Measurements from ENCODE around the gene ADCY5. TPM values are rescaled to one million over a fixed set of nuclear protein-coding genes. Genes with fewer than 3 reads are reported as not detected.

Gene ADCY5
- total RNA-seq, 2 experiments from 2014 or later: not detected

GRCh38 chr3:123388811-123389627 is 59.9 kb downstream of the ADCY5 start:
- DNase-seq: no peak
- ChIA-PET CTCF (no interaction called here), POLR2A (no interaction called here)
- Mint-ChIP-seq H3K4me1 (no peaks in the 10 kb centered on the region), H3K4me3 (no peak overlapping the region), H3K36me3 (ENCODE audit: low read depth) (no peaks in the 10 kb centered on the region), H3K27me3 (peaks cover 4% of the 10 kb centered on the region), H3K27ac (no peak overlapping the region), H3K9me3 (ENCODE audit: low read depth) (no peaks in the 10 kb centered on the region)
- ATAC-seq: no peak
- intact Hi-C loops (cut with DNase I, micrococcal nuclease): no loop called here

GRCh38 chr3:123388042-123388441 is 60.8 kb downstream of the ADCY5 start:
- H3K27me3 Mint-ChIP-seq: peaks cover 4% of the 10 kb centered on the region

GRCh38 chr3:123387532-123387931 is 61.4 kb downstream of the ADCY5 start:
- no peak for ATAC-seq
- no peak overlapping the region for H3K27ac Mint-ChIP-seq

More at GRCh38 chr3:123388042-123388441, 60.8 kb downstream of the ADCY5 start:
- H3K36me3 Mint-ChIP-seq (ENCODE audit: low read depth): no peaks in the 10 kb centered on the region
- no peaks in the 10 kb centered on the region for H3K4me1 Mint-ChIP-seq
- POLR2A ChIA-PET: no interaction called here
- ATAC-seq: no peak
- CTCF ChIA-PET: no interaction called here
- H3K27ac Mint-ChIP-seq: no peak overlapping the region
- no peaks in the 10 kb centered on the region for H3K9me3 Mint-ChIP-seq (ENCODE audit: low read depth)
- no peak for DNase-seq
- intact Hi-C loops (cut with DNase I, micrococcal nuclease): no loop called here
- no peak overlapping the region for H3K4me3 Mint-ChIP-seq

GRCh38 chr3:123386477-123387040 is 62.3 kb downstream of the ADCY5 start:
- H3K4me3 Mint-ChIP-seq: no peak overlapping the region
- no peak for ATAC-seq
- intact Hi-C loops (cut with DNase I, micrococcal nuclease): no loop called here
- H3K4me1 Mint-ChIP-seq: no peaks in the 10 kb centered on the region
- no peaks in the 10 kb centered on the region for H3K9me3 Mint-ChIP-seq (ENCODE audit: low read depth)
- no peak for DNase-seq
- ChIA-PET CTCF (interaction anchor here (1.0 kb wide), 1 partner anchor 255 kb away, joined by 3 read pairs; no protein-coding TSS in a partner anchor), POLR2A (no interaction called here)
- no peaks in the 10 kb centered on the region for H3K36me3 Mint-ChIP-seq (ENCODE audit: low read depth)
- H3K27ac Mint-ChIP-seq: no peak overlapping the region
- peaks cover 4% of the 10 kb centered on the region for H3K27me3 Mint-ChIP-seq

More at GRCh38 chr3:123387532-123387931, 61.4 kb downstream of the ADCY5 start:
- intact Hi-C loops (cut with DNase I, micrococcal nuclease): no loop called here
- Mint-ChIP-seq H3K36me3 (ENCODE audit: low read depth) (no peaks in the 10 kb centered on the region), H3K27me3 (peaks cover 4% of the 10 kb centered on the region), H3K4me1 (no peaks in the 10 kb centered on the region), H3K9me3 (ENCODE audit: low read depth) (no peaks in the 10 kb centered on the region), H3K4me3 (no peak overlapping the region)
- POLR2A ChIA-PET: no interaction called here
- DNase-seq: no peak
- CTCF ChIA-PET: no interaction called here

DNA sequence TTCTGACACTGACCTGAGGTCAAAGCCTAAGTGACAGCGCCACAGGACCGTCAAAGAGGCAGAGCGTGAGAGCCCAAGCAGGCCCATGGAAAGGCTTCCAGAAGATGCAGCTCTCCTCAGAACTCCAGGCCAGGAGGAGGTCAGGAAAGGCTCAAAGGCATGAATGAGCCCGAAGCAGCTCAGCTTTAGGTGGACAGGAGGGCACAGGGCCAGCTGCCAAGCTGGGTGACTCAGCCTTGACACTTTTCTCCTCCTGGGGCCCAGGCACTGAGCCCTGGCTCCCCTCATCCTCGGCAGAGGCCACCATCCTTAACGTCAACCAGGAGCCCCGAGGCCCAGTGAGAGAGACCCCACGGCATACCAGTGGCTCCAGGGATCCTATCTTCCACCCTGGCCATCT is 62.9 kb downstream of the ADCY5 start:
- Mint-ChIP-seq H3K36me3 (ENCODE audit: low read depth) (no peaks in the 10 kb centered on the region), H3K27me3 (peaks cover 4% of the 10 kb centered on the region), H3K9me3 (ENCODE audit: low read depth) (no peaks in the 10 kb centered on the region), H3K4me1 (no peaks in the 10 kb centered on the region), H3K27ac (no peak overlapping the region), H3K4me3 (no peak overlapping the region)
- ATAC-seq: no peak
- ChIA-PET POLR2A (no interaction called here), CTCF (interaction anchor here (1.0 kb wide), 1 partner anchor 256 kb away, joined by 3 read pairs; no protein-coding TSS in a partner anchor)
- no peak for DNase-seq
- intact Hi-C loops (cut with DNase I, micrococcal nuclease): no loop called here

DNA sequence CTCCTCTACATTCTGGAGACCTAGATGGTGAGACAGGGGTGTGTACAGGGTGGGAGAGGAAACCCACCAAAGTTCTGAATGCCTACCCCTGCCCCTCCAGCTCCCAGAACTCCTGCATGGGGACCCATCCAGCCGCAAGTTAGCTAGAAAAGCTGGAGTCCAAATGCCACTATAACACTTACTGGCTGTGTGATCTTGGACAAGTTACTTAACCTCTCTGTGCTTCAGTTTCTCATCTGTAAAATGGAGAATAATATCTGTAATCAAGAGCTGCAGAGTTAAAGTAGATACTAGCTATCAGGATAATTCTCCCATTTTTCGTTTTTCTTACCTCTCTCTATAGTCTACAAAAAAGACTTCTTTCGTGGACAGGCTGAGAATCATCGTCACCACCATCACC is 63.4 kb downstream of the ADCY5 start:
- ATAC-seq (no peak), DNase-seq (no peak)
- no peak overlapping the region for H3K4me3 Mint-ChIP-seq
- CTCF ChIA-PET: no interaction called here
- no peaks in the 10 kb centered on the region for H3K36me3 Mint-ChIP-seq (ENCODE audit: low read depth)
- POLR2A ChIA-PET: no interaction called here
- no peaks in the 10 kb centered on the region for H3K9me3 Mint-ChIP-seq (ENCODE audit: low read depth)
- no peaks in the 10 kb centered on the region for H3K4me1 Mint-ChIP-seq
- H3K27ac Mint-ChIP-seq: no peak overlapping the region
- intact Hi-C loops (cut with DNase I, micrococcal nuclease): no loop called here
- peaks cover 4% of the 10 kb centered on the region for H3K27me3 Mint-ChIP-seq

DNA sequence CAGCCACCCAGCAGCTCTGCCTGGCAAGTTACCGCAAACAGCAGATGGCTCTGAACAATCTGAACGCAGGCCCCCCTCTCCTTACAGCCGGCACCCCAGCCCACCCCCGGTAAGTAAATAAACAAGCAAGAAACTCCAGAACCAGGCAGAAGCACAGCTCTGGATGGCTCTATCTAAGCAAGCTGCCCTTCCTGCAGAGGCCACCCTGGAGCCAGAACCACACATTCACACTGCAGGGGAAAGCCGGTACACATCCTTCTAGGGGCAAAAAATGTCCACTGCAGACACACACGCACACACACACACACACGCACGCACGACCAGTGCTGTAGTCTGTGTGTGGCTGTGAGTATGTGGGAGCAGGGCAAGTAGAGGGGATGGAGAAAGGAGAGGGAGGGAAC is 63.9 kb downstream of the ADCY5 start:
- ChIA-PET CTCF (no interaction called here), POLR2A (no interaction called here)
- no peaks in the 10 kb centered on the region for H3K4me1 Mint-ChIP-seq
- no peak overlapping the region for H3K27ac Mint-ChIP-seq
- peaks cover 4% of the 10 kb centered on the region for H3K27me3 Mint-ChIP-seq
- ATAC-seq (no peak), DNase-seq (no peak)
- H3K36me3 Mint-ChIP-seq (ENCODE audit: low read depth): no peaks in the 10 kb centered on the region
- no peaks in the 10 kb centered on the region for H3K9me3 Mint-ChIP-seq (ENCODE audit: low read depth)
- intact Hi-C loops (cut with DNase I, micrococcal nuclease): no loop called here
- H3K4me3 Mint-ChIP-seq: no peak overlapping the region

DNA sequence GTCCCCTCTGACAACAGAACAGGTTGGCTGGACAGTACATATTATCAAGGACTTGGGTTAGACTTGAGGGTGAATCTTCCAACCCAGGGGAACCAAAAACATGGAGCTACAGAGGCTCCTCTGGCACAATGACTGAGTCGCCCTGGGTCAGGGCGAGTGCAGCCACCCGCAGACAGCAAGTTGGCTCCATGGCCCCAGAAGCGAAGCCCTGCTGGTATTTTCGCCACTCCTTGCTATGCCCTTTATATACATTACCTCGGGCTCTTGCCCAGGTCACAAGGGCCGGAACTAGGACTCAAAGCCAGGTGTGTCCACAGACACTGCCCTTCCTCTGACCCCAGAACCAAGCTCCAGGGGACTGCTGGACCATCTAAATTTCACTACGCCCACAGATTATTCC is 64.6 kb downstream of the ADCY5 start:
- DNase-seq: no peak
- Mint-ChIP-seq H3K4me3 (no peak overlapping the region), H3K27ac (no peak overlapping the region), H3K4me1 (no peaks in the 10 kb centered on the region), H3K27me3 (peaks cover 4% of the 10 kb centered on the region), H3K9me3 (ENCODE audit: low read depth) (no peaks in the 10 kb centered on the region), H3K36me3 (ENCODE audit: low read depth) (no peaks in the 10 kb centered on the region)
- ChIA-PET POLR2A (no interaction called here), CTCF (no interaction called here)
- no peak for ATAC-seq
- intact Hi-C loops (cut with DNase I, micrococcal nuclease): no loop called here

DNA sequence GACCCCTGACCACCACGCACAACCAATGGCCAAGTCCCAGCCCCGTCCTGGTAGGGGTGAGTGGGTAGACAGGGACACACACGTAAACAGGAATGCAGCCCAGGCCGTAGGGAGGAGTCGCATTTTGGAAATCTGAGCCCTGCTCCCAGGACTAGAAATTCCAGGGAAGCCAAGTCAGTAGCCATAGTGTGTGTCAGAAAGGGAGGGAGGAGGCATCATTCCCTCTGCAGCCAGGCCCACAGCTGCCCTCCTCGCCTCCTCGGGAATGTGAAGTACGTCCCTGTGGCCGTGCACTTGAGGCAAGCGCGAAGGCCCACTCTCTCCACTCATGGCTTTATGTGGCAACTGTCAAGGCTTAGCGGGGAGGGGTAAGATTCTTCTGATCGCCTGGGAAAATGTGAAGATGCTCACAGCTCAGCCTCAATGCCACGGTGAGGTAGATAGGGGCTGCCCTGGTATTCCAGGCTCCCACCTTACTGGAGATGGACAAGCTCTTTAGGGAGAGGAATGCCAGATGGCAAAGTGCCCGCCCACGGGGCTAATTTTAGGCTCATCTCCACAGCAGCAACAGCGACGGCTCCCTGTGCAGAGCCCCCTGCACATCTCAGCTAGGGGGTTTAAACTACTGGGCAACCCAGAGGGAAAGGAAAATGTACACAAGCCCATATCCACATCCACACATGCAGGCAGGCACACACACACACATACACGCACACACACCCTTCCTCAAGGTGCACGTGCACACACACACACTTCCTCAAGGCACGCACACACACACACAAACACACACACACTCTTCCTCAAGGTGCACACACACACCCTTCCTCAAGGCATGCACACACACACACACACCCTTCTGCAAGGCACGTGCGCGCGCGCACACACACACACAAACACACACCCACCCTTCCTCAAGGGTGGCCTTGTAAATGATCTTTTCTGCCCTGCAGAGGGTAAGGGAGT is 65.5 kb downstream of the ADCY5 start:
- intact Hi-C loops (cut with DNase I, micrococcal nuclease): no loop called here
- Mint-ChIP-seq H3K4me3 (no peak overlapping the region), H3K4me1 (no peaks in the 10 kb centered on the region), H3K36me3 (ENCODE audit: low read depth) (no peaks in the 10 kb centered on the region), H3K27me3 (peaks cover 4% of the 10 kb centered on the region), H3K27ac (no peak overlapping the region), H3K9me3 (ENCODE audit: low read depth) (no peaks in the 10 kb centered on the region)
- ChIA-PET POLR2A (no interaction called here), CTCF (interaction anchor here (0.6 kb wide), 1 partner anchor 159 kb away, joined by 3 read pairs; no protein-coding TSS in a partner anchor)
- DNase-seq (no peak), ATAC-seq (no peak)

DNA sequence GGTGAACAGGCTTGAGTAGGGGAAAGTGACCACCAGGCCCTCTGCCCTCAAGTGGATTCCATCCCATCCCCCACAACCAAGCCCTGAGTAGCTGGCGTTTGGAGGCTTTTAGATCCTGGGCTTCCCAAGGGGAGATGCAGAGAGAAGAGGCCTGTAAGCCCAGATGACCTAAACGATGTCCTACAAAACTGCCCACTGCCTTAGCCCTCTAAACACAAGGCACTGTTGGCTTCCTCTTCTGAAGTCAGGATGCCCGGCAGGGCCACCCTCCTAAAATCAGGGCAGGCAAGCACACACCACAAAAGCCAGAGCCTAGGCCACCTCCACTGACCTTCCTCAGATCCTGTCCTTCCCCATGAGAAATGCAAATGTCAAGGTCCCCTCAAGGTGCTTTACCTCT is 68.6 kb downstream of the ADCY5 start:
- no peaks in the 10 kb centered on the region for H3K27me3 Mint-ChIP-seq
- CTCF ChIA-PET: no interaction called here
- no peaks in the 10 kb centered on the region for H3K9me3 Mint-ChIP-seq (ENCODE audit: low read depth)
- ATAC-seq (no peak), DNase-seq (no peak)
- H3K4me3 Mint-ChIP-seq: no peak overlapping the region
- intact Hi-C loops (cut with DNase I, micrococcal nuclease): no loop called here
- POLR2A ChIA-PET: no interaction called here
- H3K4me1 Mint-ChIP-seq: no peaks in the 10 kb centered on the region
- H3K36me3 Mint-ChIP-seq (ENCODE audit: low read depth): no peaks in the 10 kb centered on the region
- no peak overlapping the region for H3K27ac Mint-ChIP-seq

DNA sequence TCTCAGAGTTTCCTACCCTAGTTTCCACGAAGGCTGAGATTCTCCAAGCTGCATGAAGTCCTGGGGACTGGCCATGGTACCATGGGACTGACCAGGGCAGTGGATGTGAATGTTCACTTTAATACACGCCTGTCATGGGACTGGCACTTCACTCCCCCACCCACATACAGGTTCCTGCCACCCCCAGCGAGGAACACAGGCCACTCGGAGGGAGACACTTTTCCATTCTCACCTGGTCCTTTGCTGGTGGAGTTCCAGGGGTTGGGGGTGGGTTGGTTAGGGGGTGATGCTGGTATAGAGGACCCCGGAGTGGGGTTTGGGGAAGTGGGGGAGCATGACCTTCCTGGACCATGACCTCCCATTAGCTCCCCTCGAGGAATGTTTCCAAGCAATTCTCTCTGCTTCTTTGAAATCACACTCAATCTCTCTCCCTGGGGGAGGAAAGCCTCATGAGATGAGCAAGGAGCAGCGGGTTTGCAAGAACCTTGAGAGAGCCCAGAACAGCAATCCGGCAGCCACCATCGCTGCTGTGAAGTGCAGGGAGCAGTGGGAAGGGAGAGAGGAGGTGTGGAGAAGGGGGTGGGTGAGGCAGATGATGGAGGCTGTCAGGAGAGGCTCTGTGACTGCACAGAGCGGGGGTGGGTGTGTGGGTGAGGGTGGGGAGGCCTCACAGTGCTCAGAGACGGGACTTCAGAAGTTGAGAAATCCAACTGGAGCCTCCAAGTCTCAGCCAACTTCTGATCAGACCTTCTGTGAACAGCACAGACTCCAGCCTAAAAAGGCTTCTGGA is 69.7 kb downstream of the ADCY5 start:
- H3K27ac Mint-ChIP-seq: no peak overlapping the region
- H3K9me3 Mint-ChIP-seq (ENCODE audit: low read depth): no peaks in the 10 kb centered on the region
- no peaks in the 10 kb centered on the region for H3K4me1 Mint-ChIP-seq
- CTCF ChIA-PET: no interaction called here
- intact Hi-C loops (cut with DNase I, micrococcal nuclease): no loop called here
- no peaks in the 10 kb centered on the region for H3K27me3 Mint-ChIP-seq
- H3K36me3 Mint-ChIP-seq (ENCODE audit: low read depth): no peaks in the 10 kb centered on the region
- DNase-seq (no peak), ATAC-seq (no peak)
- POLR2A ChIA-PET: no interaction called here
- no peak overlapping the region for H3K4me3 Mint-ChIP-seq
